Measurements from ENCODE around the gene POLR2F.

POLR2F gene

DNA sequence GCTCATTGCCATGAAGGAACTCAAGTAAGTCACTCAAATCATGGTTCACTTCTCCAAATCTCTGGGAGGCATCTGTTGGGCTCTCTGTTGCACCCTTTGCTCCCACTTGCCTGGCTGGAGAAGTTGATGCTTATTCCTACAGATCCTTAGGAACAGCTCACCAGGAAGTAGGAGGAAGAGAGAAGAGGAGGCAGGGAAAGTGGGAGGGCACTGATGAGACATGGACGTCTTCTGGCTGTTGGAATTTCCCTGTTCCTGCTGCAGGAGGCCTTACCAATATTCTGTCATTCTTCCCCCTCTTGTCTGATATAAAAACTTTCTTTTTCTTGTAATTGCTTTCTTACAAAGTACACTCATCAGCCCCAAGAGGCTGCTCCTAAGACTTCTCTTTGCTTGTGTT lies 13.6 kb downstream of the POLR2F start:
- H3K79me2 ChIP-seq (ENCODE audit: low read length), result no peaks in the 10 kb centered on the region
- no peak overlapping the region for H2AFZ ChIP-seq (ENCODE audit: low read depth, low read length)
- H4K20me1 ChIP-seq (ENCODE audit: insufficient read depth, low read length), result no peaks in the 10 kb centered on the region
- H3K4me2 ChIP-seq (ENCODE audit: low read length), result no peak overlapping the region
- no peak overlapping the region for H3K4me3 ChIP-seq (ENCODE audit: low read length)
- no peak for TF ChIP-seq CTCF (IDR thresholded peaks at IDR 0.05; ENCODE audit: low read depth, low read length)
- no peak for TF ChIP-seq EZH2phosphoT487 (IDR thresholded peaks at IDR 0.05; ENCODE audit: low read depth)
- no peaks in the 10 kb centered on the region for H3K27me3 ChIP-seq (ENCODE audit: low read depth, low read length)
- peaks cover 12% of the 10 kb centered on the region for H3K4me1 ChIP-seq (ENCODE audit: low read length)
- H3K9me3 ChIP-seq (ENCODE audit: insufficient read depth, low read length), result no peaks in the 10 kb centered on the region
- H3K9ac ChIP-seq (ENCODE audit: low read length), result no peak overlapping the region
- no peak overlapping the region for H3K27ac ChIP-seq (ENCODE audit: low read length)
- H3K36me3 ChIP-seq (replicated peaks; ENCODE audit: low read depth, low read length), result peaks cover 50% of the 10 kb centered on the region

GRCh38 chr22:37967637-37968451 lies 14.3 kb downstream of the POLR2F start:
- Histone ChIP-seq H4K20me1 (ENCODE audit: insufficient read depth, low read length) (no peaks in the 10 kb centered on the region), H2AFZ (ENCODE audit: low read depth, low read length) (no peak overlapping the region), H3K9ac (ENCODE audit: low read length) (no peak overlapping the region), H3K4me1 (ENCODE audit: low read length) (peaks cover 12% of the 10 kb centered on the region), H3K27me3 (ENCODE audit: low read depth, low read length) (no peaks in the 10 kb centered on the region), H3K4me3 (ENCODE audit: low read length) (no peak overlapping the region), H3K9me3 (ENCODE audit: insufficient read depth, low read length) (no peaks in the 10 kb centered on the region), H3K36me3 (replicated peaks; ENCODE audit: low read depth, low read length) (peaks cover 47% of the 10 kb centered on the region), H3K4me2 (ENCODE audit: low read length) (no peak overlapping the region), H3K27ac (ENCODE audit: low read length) (no peak overlapping the region), H3K79me2 (ENCODE audit: low read length) (no peaks in the 10 kb centered on the region)
- TF ChIP-seq CTCF (IDR thresholded peaks at IDR 0.05; ENCODE audit: low read depth, low read length), result no peak
- TF ChIP-seq EZH2phosphoT487 (IDR thresholded peaks at IDR 0.05; ENCODE audit: low read depth), result no peak

GRCh38 chr22:37968452-37969251 lies 15.2 kb downstream of the POLR2F start:
- no peaks in the 10 kb centered on the region for H3K79me2 ChIP-seq (ENCODE audit: low read length)
- no peak overlapping the region for H3K27ac ChIP-seq (ENCODE audit: low read length)
- no peak for TF ChIP-seq EZH2phosphoT487 (IDR thresholded peaks at IDR 0.05; ENCODE audit: low read depth)
- no peak for TF ChIP-seq CTCF (IDR thresholded peaks at IDR 0.05; ENCODE audit: low read depth, low read length)
- no peak overlapping the region for H2AFZ ChIP-seq (ENCODE audit: low read depth, low read length)
- H3K4me1 ChIP-seq (ENCODE audit: low read length), result peaks cover 12% of the 10 kb centered on the region
- no peaks in the 10 kb centered on the region for H3K27me3 ChIP-seq (ENCODE audit: low read depth, low read length)
- H3K9me3 ChIP-seq (ENCODE audit: insufficient read depth, low read length), result no peaks in the 10 kb centered on the region
- no peaks in the 10 kb centered on the region for H4K20me1 ChIP-seq (ENCODE audit: insufficient read depth, low read length)
- H3K4me3 ChIP-seq (ENCODE audit: low read length), result no peak overlapping the region
- H3K9ac ChIP-seq (ENCODE audit: low read length), result no peak overlapping the region
- peaks cover 44% of the 10 kb centered on the region for H3K36me3 ChIP-seq (replicated peaks; ENCODE audit: low read depth, low read length)
- H3K4me2 ChIP-seq (ENCODE audit: low read length), result no peak overlapping the region

DNA sequence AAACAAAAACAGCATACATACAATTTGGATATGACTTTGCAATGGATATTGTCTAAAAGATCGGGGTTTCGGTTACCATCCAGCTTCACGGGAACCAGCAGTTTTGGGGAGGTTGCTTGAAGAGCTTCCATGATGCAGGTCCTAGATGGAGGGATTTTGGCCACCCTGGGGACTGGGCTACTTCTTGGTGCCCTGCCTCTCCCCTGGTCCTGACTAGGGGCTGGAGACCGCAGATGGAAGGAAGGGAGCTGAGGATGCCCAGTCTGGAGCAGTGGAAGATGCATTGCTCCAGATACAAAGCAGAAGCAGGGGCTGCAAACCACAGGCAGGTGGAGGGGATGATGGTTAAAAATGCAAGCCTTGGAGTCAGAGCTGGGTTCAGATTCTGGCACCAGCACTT lies 17.4 kb downstream of the POLR2F start:
- H3K9me3 ChIP-seq (ENCODE audit: insufficient read depth, low read length), result no peaks in the 10 kb centered on the region
- H4K20me1 ChIP-seq (ENCODE audit: insufficient read depth, low read length), result no peaks in the 10 kb centered on the region
- H3K4me3 ChIP-seq (ENCODE audit: low read length), result no peak overlapping the region
- peaks cover 12% of the 10 kb centered on the region for H3K4me1 ChIP-seq (ENCODE audit: low read length)
- no peak overlapping the region for H2AFZ ChIP-seq (ENCODE audit: low read depth, low read length)
- no peak overlapping the region for H3K27ac ChIP-seq (ENCODE audit: low read length)
- H3K36me3 ChIP-seq (replicated peaks; ENCODE audit: low read depth, low read length), result peaks cover 38% of the 10 kb centered on the region
- TF ChIP-seq CTCF (IDR thresholded peaks at IDR 0.05; ENCODE audit: low read depth, low read length) (no peak), EZH2phosphoT487 (IDR thresholded peaks at IDR 0.05; ENCODE audit: low read depth) (no peak)
- no peak overlapping the region for H3K9ac ChIP-seq (ENCODE audit: low read length)
- no peaks in the 10 kb centered on the region for H3K27me3 ChIP-seq (ENCODE audit: low read depth, low read length)
- H3K4me2 ChIP-seq (ENCODE audit: low read length), result no peak overlapping the region
- H3K79me2 ChIP-seq (ENCODE audit: low read length), result no peaks in the 10 kb centered on the region
